K562 (cell line): ENCODE data around the gene VSIG10L. TPM values are rescaled to one million over a fixed set of nuclear protein-coding genes. Genes with fewer than 3 reads are reported as not detected.

Experiments used
- ATAC-seq: fragments of 200-7000 bp; cut with Tn5 transposase; 3 replicates; pipeline ENCODE4 v1.9.1; 2020; ENCODE audit warnings: moderate library complexity
- BruUV-seq: library from RNA; stranded (reverse); fragments of 400-500 nt; replicated peaks from 2 replicates; lab custom pipeline; 2021; lab: Mats Ljungman, UMichigan
- CTCF ChIA-PET: fragments of 300-600 bp; formaldehyde crosslinking; extraction: SDS; loops from one replicate; lab custom pipeline; 2021; ENCODE audit warnings: low intra/inter-chr PET ratio; lab: Yijun Ruan, JAX
- POLR2A ChIA-PET: fragments of 300-600, 350-650 bp; sonication (Branson Sonifier 250); formaldehyde crosslinking; extraction: SDS; loops from one replicate; lab custom pipeline; 2021; ENCODE audit warnings: antibody characterized with exemption, inconsistent platforms; lab: Yijun Ruan, JAX
- DNase-seq, 4 experiments: peaks; one replicate each; pipeline versions ENCODE4 v3.0.0 to v3.0.0-alpha.2; 2011 to 2018; ENCODE audit warnings: low spot score in 3 of 4, mixed read lengths in 3 of 4; ENCODE audit errors: extremely low read depth in 1 of 4
- FAIRE-seq: peaks from 2 replicates; lab custom pipeline; 2011; peaks lifted over from hg19 to GRCh38; lab: Jason Lieb, UNC
- H2AFZ ChIP-seq: 2 replicates; pipeline ENCODE4 v1.6.0; 2011; ENCODE audit warnings: low read depth, low read length, control low read depth, inconsistent platforms
- H3K27ac ChIP-seq: fragments of 200-600 bp; 3 replicates; pipeline ENCODE4 v1.8.0; 2011; ENCODE audit warnings: low read depth, mild to moderate bottlenecking, control low read depth, inconsistent platforms, low read length, moderate library complexity, mixed read lengths; ENCODE audit errors: extremely low read depth
- H3K27me3 ChIP-seq, 2 experiments: fragments of 300-600 bp in 1 of 2; 2 replicates in 1 of 2; 3 replicates in 1 of 2; pipeline versions ENCODE4 v1.6.0 to v1.8.0; 2011; ENCODE audit warnings: inconsistent platforms in 2 of 2, low read length in 2 of 2, mild to moderate bottlenecking in 1 of 2, mixed read lengths in 1 of 2, moderate library complexity in 1 of 2; ENCODE audit not compliant: control insufficient read depth in 2 of 2, insufficient read depth in 2 of 2
- H3K36me3 ChIP-seq: fragments of 300-600 bp; 3 replicates; pipeline ENCODE4 v1.8.0; 2011; ENCODE audit warnings: mild to moderate bottlenecking, low read length, inconsistent platforms; ENCODE audit not compliant: control insufficient read depth, insufficient read depth
- H3K4me1 ChIP-seq, 2 experiments: fragments of 200-600 bp in 1 of 2; replicated peaks in 1 of 2; 2 replicates in 1 of 2; 3 replicates in 1 of 2; pipeline versions ENCODE4 v1.5.1 to v1.8.0; 2011; ENCODE audit warnings: inconsistent platforms in 2 of 2, low read length in 2 of 2, mild to moderate bottlenecking in 1 of 2, mixed read lengths in 1 of 2, moderate library complexity in 1 of 2; ENCODE audit not compliant: control insufficient read depth in 2 of 2, insufficient read depth in 2 of 2
- H3K4me2 ChIP-seq: 2 replicates; pipeline ENCODE4 v1.6.1; 2011; ENCODE audit warnings: low read length, control low read depth, inconsistent platforms, mixed read lengths; ENCODE audit not compliant: insufficient read depth
- H3K4me3 ChIP-seq: fragments of 200-600 bp; sonication (generic), shearing (Covaris generic); 2 replicates; pipeline ENCODE4 v1.5.1; 2016; ENCODE audit warnings: control low read depth, inconsistent platforms
- H3K79me2 ChIP-seq: fragments of 200-600 bp; 3 replicates; pipeline ENCODE4 v1.8.0; 2011; ENCODE audit warnings: low read length, inconsistent platforms; ENCODE audit not compliant: control insufficient read depth, insufficient read depth
- H3K9ac ChIP-seq, 2 experiments: 2 replicates each; pipeline versions ENCODE4 v1.6.0 to v1.6.1; 2011; ENCODE audit warnings: low read depth in 2 of 2, low read length in 2 of 2, control low read depth in 1 of 2, inconsistent platforms in 1 of 2, mild to moderate bottlenecking in 1 of 2, mixed read lengths in 1 of 2; ENCODE audit not compliant: insufficient read depth in 1 of 2
- H3K9me1 ChIP-seq: one replicate; pipeline ENCODE4 v1.6.0; 2011; ENCODE audit warnings: inconsistent platforms, mild to moderate bottlenecking, low read length, moderate library complexity; ENCODE audit not compliant: control insufficient read depth, insufficient read depth
- H3K9me3 ChIP-seq: replicated peaks from 2 replicates; pipeline ENCODE4 v1.5.1; 2011; ENCODE audit warnings: low read depth, low read length, inconsistent platforms; ENCODE audit not compliant: control insufficient read depth, insufficient read depth
- H4K20me1 ChIP-seq: replicated peaks from 2 replicates; pipeline ENCODE4 v1.6.1; 2011; ENCODE audit warnings: low read length, inconsistent platforms, mixed read lengths; ENCODE audit not compliant: control insufficient read depth, insufficient read depth
- BRCA1 ChIP-seq, 2 experiments: fragments of 450-650 bp in 1 of 2; sonication (generic) in 1 of 2; formaldehyde crosslinking in 1 of 2; IDR thresholded peaks; 2 replicates each; pipeline versions ENCODE4 v1.5.0 to v1.6.1; 2017 to 2020; ENCODE audit warnings: mild to moderate bottlenecking in 1 of 2, missing genetic modification reagents in 1 of 2
- C11orf30 ChIP-seq: fragments of 450-650 bp; IDR thresholded peaks from 2 replicates; pipeline ENCODE4 v1.6.1; 2016; ENCODE audit warnings: low read depth, mild to moderate bottlenecking
- CXXC5 ChIP-seq: fragments of 250-450 bp; sonication (Bioruptor Pico); IDR thresholded peaks from 2 replicates; pipeline ENCODE4 v1.8.0; 2022; ENCODE audit warnings: inconsistent platforms, mild to moderate bottlenecking, moderate library complexity
- JUN ChIP-seq, 2 experiments: sonication (generic) in 1 of 2; formaldehyde crosslinking in 1 of 2; IDR thresholded peaks; 2 replicates each; pipeline versions ENCODE4 v1.6.1 to v1.8.0; 2012 to 2022; ENCODE audit warnings: borderline replicate concordance in 2 of 2, mild to moderate bottlenecking in 2 of 2, improper control_type of control experiment in 1 of 2, low read depth in 1 of 2, low read length in 1 of 2, missing genetic modification reagents in 1 of 2
- L3MBTL2 ChIP-seq: fragments of 450-650 bp; IDR thresholded peaks from 2 replicates; pipeline ENCODE4 v1.6.1; 2016; ENCODE audit warnings: mild to moderate bottlenecking, moderate library complexity
- NCOA6 ChIP-seq: fragments of 450-650 bp; IDR thresholded peaks from 2 replicates; pipeline ENCODE4 v1.6.1; 2017; ENCODE audit warnings: mild to moderate bottlenecking
- SLC30A9 ChIP-seq: fragments of 250-450 bp; sonication (Bioruptor Pico); IDR thresholded peaks from 2 replicates; pipeline ENCODE4 v1.8.0; 2022; ENCODE audit warnings: mild to moderate bottlenecking, moderate library complexity
- ZNF263 ChIP-seq: sonication (generic); formaldehyde crosslinking; IDR thresholded peaks from 2 replicates; pipeline ENCODE4 v1.8.0; 2022; ENCODE audit warnings: mild to moderate bottlenecking, missing genetic modification reagents, borderline replicate concordance
- ZNF384 ChIP-seq: IDR thresholded peaks from 2 replicates; pipeline ENCODE4 v1.6.1; 2012; ENCODE audit warnings: low read depth, low read length, improper control_type of control experiment
- WGBS: fragments of 100-300 bp; shearing (Covaris generic); methylation state at CpG from one replicate; pipeline ENCODE4 v1.1.6; 2016; ENCODE audit warnings: low coverage, mixed read lengths; ENCODE audit not compliant: insufficient coverage; ENCODE audit errors: missing lambda C conversion rate; 5-methylcytosine and 5-hydroxymethylcytosine counted together
- in situ Hi-C: fragments of 300-500 bp; cut with MboI; formaldehyde crosslinking; loops from 4 replicates; pipeline ENCODE4 v1.15.0; 2018; ENCODE audit warnings: inconsistent platforms, mixed read lengths
- intact Hi-C: fragments of 100-400 bp; cut with micrococcal nuclease; formaldehyde crosslinking; loops from 2 replicates; pipeline ENCODE4 v1.14.2; 2022
- polyA plus RNA-seq, 8 experiments: library from polyadenylated mRNA; depleted of rRNA in 4 of 8; stranded (reverse) in 5 of 8; unstranded in 3 of 8; fragments of >200 nt; fragmentation: Nextera tagmentation in 2 of 8; fragmentation: Illumina TruSeq in 1 of 8; extraction: Ambion mirVana in 2 of 8; extraction: Trizol in 1 of 8; gene quantifications; 2 replicates each; pipeline versions ENCODE4 v1.2.1 to v1.2.3, GENCODE V29; 2011 to 2014; ENCODE audit warnings: inconsistent platforms in 1 of 8, missing spikeins in 1 of 8
- total RNA-seq, 7 experiments: library from RNA; depleted of rRNA in 6 of 7; stranded (reverse); fragments of >200 nt in 6 of 7; fragmentation: Illumina TruSeq in 2 of 7; extraction: Trizol in 2 of 7; gene quantifications; 2 replicates each; pipeline versions ENCODE4 v1.2.1 to v1.2.3, GENCODE V29; 2011 to 2021; ENCODE audit warnings: low replicate concordance in 1 of 7
- TF ChIP-seq, protein P1 (sequence below): sonication (generic); formaldehyde crosslinking; IDR thresholded peaks from 2 replicates; pipeline ENCODE4 v1.8.0; 2023; ENCODE audit warnings: mild to moderate bottlenecking, missing genetic modification reagents
- TF ChIP-seq, protein P2 (sequence below): fragments of 150-350 bp; IDR thresholded peaks from 2 replicates; pipeline ENCODE4 v1.6.1; 2014; ENCODE audit warnings: low read depth, mild to moderate bottlenecking, low read length, borderline replicate concordance

VSIG10L gene
- total and polyA plus RNA-seq, 9 of the 15 experiments (the other 6 are each of a cell fraction or from before 2014, with no cell fraction given): 1.1 to 7.6 (median 2.2) TPM

DNA sequence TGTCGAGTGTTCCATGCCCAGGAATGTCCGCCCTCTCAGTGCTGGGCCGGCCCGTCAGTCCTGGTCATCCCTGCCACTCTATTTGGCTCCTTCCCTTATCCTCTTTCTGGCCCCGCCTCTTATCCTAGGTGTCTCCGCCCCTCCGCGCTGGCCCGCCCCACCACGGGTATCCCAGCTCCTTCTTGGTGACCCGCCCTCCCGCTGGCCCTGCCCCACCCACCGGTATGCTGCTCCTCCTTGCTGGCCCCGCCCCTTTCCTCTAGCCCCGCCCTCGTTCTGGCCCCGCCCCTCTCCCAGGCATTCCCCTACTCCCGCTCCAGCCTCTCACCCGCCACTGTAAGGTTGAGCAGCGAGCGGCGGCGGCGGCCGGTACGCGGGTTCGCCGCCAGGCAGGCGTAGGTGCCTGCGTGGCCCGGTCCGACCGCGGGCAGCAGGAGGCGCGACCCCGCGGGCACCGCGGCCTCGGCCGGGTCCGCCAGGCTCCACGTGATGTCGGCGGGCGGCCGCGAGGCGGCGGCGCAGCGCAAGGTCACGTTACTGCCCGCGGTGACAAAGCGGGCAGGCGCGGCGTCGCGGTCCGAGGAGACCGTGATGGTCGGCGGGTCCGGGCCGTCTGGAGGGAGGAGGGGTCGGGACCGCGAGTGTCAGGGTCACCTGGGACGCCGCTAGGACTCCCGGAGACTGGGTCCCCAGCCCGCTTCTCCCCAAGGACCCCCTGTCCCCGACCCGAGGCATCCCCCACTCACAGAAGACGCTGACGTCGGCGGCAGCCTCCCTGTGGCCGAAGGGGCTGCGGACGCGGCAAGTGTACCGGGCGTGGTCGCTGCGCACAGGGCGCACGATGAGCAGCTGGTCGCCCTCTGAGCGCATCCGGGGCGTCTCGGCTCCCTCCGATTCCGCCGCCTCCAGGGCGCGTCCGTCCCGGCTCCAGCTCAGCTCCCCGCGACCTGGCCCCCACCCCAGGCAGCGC is 2.0 kb downstream of the VSIG10L start:
- no peaks in the 10 kb centered on the region for H3K9me1 ChIP-seq
- H3K27me3 ChIP-seq: no peaks in the 10 kb centered on the region
- H3K79me2 ChIP-seq: no peaks in the 10 kb centered on the region
- CTCF ChIA-PET: interaction anchor here (0.7 to 2.4 kb wide), 6 partner anchors 54 to 444 kb away, joined by 3 to 14 read pairs (median 6); no protein-coding TSS in a partner anchor
- H3K9me3 ChIP-seq: no peaks in the 10 kb centered on the region
- peaks cover 10% of the 10 kb centered on the region; the same call in 1 of the 3 replicates for H3K36me3 ChIP-seq
- H3K9ac ChIP-seq: peak overlapping the region; percentile 72 to 95
- peak overlapping the region; percentile 99 for H3K4me2 ChIP-seq
- POLR2A ChIA-PET: interaction anchor here (0.6 to 4.0 kb wide), 15 partner anchors 9 to 318 kb away, joined by 3 to 22 read pairs (median 3); partner anchors contain the start of gene ETFB
- peak; percentile 97 to 99 (median 98) for DNase-seq
- peak overlapping the region; percentile 87 for H3K27ac ChIP-seq
- H3K4me3 ChIP-seq: peak overlapping the region; percentile 67
- peaks cover 26 to 42% of the 10 kb centered on the region in 2 experiments; a peak in 4 of 5 replicates for H3K4me1 ChIP-seq
- H4K20me1 ChIP-seq: no peaks in the 10 kb centered on the region
- intact Hi-C loops (loop anchor here (1.0 to 5.0 kb wide), 6 partner anchors 26 to 467 kb away; partner anchors contain the start of gene ETFB), in situ Hi-C loops (loop anchor here (5.0 kb wide), 1 partner anchor 322 kb away; no protein-coding TSS in a partner anchor)
- BruUV-seq: no TSS peak
- peak overlapping the region; percentile 98 for H2AFZ ChIP-seq
- FAIRE-seq: peak; percentile 86
- WGBS: 0% methylated on average over 67 of the region's 107 CpGs
- peak; percentile 88 for ATAC-seq
- TF ChIP-seq NCOA6 (peak; percentile 62), SLC30A9 (CRISPR knock-in tag) (no peak), C11orf30 (peak; percentile 43; the same call in 1 of the 2 replicates), ZNF263 (CRISPR knock-in tag) (peak; percentile 35; the same call in 1 of the 2 replicates), JUN (IDR thresholded peaks at IDR 0.05; ENCODE audit: borderline replicate concordance, low read depth, low read length) (peak; percentile 23; the same call in 1 of the 2 replicates), JUN (CRISPR knock-in tag; IDR thresholded peaks at IDR 0.05; ENCODE audit: borderline replicate concordance) (peak; percentile 93), BRCA1 (IDR thresholded peaks at IDR 0.05) (no peak), BRCA1 (CRISPR knock-in tag; IDR thresholded peaks at IDR 0.05) (no peak), ZNF384 (no peak), CXXC5 (CRISPR knock-in tag) (peak; percentile 98), L3MBTL2 (peak; percentile 97)
- TF ChIP-seq, protein P1, sequence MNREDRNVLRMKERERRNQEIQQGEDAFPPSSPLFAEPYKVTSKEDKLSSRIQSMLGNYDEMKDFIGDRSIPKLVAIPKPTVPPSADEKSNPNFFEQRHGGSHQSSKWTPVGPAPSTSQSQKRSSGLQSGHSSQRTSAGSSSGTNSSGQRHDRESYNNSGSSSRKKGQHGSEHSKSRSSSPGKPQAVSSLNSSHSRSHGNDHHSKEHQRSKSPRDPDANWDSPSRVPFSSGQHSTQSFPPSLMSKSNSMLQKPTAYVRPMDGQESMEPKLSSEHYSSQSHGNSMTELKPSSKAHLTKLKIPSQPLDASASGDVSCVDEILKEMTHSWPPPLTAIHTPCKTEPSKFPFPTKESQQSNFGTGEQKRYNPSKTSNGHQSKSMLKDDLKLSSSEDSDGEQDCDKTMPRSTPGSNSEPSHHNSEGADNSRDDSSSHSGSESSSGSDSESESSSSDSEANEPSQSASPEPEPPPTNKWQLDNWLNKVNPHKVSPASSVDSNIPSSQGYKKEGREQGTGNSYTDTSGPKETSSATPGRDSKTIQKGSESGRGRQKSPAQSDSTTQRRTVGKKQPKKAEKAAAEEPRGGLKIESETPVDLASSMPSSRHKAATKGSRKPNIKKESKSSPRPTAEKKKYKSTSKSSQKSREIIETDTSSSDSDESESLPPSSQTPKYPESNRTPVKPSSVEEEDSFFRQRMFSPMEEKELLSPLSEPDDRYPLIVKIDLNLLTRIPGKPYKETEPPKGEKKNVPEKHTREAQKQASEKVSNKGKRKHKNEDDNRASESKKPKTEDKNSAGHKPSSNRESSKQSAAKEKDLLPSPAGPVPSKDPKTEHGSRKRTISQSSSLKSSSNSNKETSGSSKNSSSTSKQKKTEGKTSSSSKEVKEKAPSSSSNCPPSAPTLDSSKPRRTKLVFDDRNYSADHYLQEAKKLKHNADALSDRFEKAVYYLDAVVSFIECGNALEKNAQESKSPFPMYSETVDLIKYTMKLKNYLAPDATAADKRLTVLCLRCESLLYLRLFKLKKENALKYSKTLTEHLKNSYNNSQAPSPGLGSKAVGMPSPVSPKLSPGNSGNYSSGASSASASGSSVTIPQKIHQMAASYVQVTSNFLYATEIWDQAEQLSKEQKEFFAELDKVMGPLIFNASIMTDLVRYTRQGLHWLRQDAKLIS (CRISPR knock-in tag): peak; percentile 62; the same call in 1 of the 2 replicates
- TF ChIP-seq, protein P2, sequence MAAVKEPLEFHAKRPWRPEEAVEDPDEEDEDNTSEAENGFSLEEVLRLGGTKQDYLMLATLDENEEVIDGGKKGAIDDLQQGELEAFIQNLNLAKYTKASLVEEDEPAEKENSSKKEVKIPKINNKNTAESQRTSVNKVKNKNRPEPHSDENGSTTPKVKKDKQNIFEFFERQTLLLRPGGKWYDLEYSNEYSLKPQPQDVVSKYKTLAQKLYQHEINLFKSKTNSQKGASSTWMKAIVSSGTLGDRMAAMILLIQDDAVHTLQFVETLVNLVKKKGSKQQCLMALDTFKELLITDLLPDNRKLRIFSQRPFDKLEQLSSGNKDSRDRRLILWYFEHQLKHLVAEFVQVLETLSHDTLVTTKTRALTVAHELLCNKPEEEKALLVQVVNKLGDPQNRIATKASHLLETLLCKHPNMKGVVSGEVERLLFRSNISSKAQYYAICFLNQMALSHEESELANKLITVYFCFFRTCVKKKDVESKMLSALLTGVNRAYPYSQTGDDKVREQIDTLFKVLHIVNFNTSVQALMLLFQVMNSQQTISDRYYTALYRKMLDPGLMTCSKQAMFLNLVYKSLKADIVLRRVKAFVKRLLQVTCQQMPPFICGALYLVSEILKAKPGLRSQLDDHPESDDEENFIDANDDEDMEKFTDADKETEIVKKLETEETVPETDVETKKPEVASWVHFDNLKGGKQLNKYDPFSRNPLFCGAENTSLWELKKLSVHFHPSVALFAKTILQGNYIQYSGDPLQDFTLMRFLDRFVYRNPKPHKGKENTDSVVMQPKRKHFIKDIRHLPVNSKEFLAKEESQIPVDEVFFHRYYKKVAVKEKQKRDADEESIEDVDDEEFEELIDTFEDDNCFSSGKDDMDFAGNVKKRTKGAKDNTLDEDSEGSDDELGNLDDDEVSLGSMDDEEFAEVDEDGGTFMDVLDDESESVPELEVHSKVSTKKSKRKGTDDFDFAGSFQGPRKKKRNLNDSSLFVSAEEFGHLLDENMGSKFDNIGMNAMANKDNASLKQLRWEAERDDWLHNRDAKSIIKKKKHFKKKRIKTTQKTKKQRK: no peak
